ENCODE measurements around the gene CTRB1.
"Not testable (repeated sequence)": the region's sequence is repeated elsewhere in the genome, so short reads cannot be mapped to it uniquely, and the experiment has no call there.

CTRB1 gene

DNA sequence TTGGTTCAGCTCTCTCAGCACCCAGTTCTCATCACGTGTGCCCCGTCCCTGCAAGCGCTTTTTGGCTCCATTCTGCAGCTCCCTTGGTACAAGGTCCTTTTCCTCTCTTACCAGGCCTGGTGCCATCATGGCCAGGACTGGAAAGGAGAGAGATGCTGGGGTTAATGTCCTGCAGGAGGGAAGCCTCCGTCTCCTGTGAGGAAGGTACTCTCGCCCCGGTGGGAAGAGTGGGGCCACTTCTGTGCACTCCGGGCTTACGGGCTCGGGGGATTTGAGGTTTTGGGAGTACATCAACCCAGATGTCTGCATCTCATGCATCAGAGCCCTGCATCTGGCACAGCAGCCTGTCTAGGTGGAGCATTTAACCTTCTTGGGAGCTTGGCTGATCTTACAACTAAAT lies 22.0 kb upstream of the CTRB1 start:
- H3K4me1 ChIP-seq (ENCODE audit: insufficient read depth, low read length), result no peaks in the 10 kb centered on the region

DNA sequence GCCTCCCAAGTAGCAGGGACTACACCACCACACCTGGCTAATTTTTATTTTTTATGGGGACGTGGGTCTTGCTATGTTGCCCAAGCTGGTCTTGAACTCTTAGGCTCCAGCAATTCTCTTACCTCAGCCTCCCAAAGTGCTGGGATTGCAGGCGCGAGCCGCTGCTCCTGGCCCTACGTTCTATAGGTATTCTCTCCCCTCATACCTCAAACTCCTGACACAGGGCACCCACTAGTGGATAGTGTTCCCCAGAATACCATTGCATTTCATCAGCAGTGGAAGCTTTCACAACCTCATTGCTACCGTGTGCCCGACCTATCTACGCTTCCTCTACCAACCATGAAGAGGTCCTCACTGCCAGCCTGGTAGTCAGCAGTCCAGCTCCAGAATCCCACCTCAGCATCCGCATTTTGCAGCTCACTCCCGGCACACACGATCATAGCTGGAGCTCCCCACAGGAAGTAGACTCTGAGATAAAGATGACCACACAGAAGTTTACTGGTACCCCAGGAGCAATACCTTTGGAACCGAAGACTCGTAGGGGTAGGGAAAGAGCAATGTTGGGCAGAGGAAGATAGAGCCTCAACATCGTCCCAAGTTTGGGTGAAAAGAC lies 21.2 kb upstream of the CTRB1 start:
- no peaks in the 10 kb centered on the region for H3K4me1 ChIP-seq (ENCODE audit: insufficient read depth, low read length)
- H3K9me3 ChIP-seq (ENCODE audit: control insufficient read depth, insufficient read depth, low read length), result no peaks in the 10 kb centered on the region; the same call in 1 of the 2 replicates
- H3K36me3 ChIP-seq (ENCODE audit: insufficient read depth, low read length), result no peaks in the 10 kb centered on the region
- no peak overlapping the region for H3K9ac ChIP-seq (ENCODE audit: low read depth, low read length)

More for the DNA sequence above, 22.0 kb upstream of the CTRB1 start:
- no peaks in the 10 kb centered on the region for H3K36me3 ChIP-seq (ENCODE audit: insufficient read depth, low read length)
- no peaks in the 10 kb centered on the region; the same call in 1 of the 2 replicates for H3K9me3 ChIP-seq (ENCODE audit: control insufficient read depth, insufficient read depth, low read length)
- H3K9ac ChIP-seq (ENCODE audit: low read depth, low read length), result no peak overlapping the region

DNA sequence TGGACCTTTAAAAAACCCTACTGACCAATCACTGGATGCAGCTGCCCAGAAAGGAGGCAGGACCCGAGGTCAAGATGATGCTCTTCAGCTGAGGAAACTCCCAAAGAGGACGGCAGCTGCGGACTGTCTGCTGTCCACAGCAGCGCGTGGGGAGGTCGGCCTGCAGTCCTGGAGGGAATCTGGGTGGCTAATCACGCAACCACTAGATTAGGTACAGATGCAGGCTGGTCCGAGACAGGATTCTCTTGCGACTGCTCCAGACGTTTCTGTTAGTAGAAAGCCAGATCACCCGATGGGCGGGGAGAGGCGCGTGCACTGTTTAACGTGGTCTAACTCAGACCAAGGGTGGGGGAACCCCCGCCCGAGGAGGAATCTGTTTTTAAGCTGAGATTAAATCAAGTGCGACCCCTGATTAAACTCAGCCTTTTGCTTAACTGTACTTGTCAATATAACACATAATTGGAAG lies 20.6 kb upstream of the CTRB1 start:
- Histone ChIP-seq H3K4me1 (ENCODE audit: insufficient read depth, low read length) (no peaks in the 10 kb centered on the region), H3K9me3 (ENCODE audit: control insufficient read depth, insufficient read depth, low read length) (no peaks in the 10 kb centered on the region; the same call in 1 of the 2 replicates), H3K9ac (ENCODE audit: low read depth, low read length) (no peak overlapping the region), H3K36me3 (ENCODE audit: insufficient read depth, low read length) (no peaks in the 10 kb centered on the region)

DNA sequence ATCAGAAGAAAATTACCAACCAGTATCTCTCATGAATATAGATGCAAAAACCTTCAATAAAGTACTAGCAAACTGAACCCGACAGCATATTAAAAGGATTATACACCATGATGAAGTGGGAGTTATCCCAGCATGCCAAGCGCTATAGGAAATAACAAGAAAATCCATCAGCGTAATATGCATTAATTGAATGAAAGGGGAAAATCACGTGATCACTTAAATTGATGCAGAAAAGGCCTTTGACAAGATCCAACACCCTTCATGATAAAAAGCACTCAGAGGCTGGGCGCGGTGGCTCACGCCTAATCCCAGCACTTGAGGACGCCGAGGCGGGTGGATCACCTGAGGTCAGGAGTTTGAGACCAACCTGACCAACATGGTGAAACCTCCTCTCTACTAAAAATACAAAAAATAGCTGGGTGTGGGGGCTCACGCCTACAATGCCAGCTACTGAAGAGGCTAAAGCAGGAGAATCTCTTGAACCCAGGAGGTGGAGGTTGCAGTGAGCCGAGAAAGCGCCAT lies 16.7 kb upstream of the CTRB1 start:
- no peak overlapping the region for H3K9ac ChIP-seq (ENCODE audit: low read depth, low read length)

DNA sequence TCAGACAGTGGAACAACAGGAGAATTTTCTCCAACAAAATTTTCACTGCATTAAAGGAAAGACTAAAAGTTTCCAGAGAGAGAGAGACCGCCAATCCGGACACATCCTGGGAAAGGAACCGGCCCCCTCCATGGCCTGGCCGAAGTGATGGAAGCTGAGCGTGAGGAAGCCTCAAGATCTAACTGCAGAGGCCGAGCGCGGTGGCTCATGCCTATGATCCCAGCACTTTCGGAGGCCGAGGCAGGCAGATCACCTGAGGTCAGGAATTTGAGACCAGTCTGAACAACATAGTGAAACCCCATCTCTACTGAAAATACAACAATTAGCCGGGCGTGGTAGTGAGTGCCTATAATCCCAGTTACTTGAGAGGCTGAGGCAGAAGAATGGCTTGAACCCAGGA lies 15.7 kb upstream of the CTRB1 start:
- Histone ChIP-seq H3K36me3 (ENCODE audit: insufficient read depth, low read length) (no peaks in the 10 kb centered on the region), H3K9me3 (ENCODE audit: control insufficient read depth, insufficient read depth, low read length) (no peaks in the 10 kb centered on the region; the same call in 1 of the 2 replicates), H3K9ac (ENCODE audit: low read depth, low read length) (no peak overlapping the region), H3K4me1 (ENCODE audit: insufficient read depth, low read length) (peaks cover 3% of the 10 kb centered on the region; the same call in 1 of the 2 replicates)

More for the DNA sequence above, 16.7 kb upstream of the CTRB1 start:
- H3K36me3 ChIP-seq (ENCODE audit: insufficient read depth, low read length), result no peaks in the 10 kb centered on the region
- H3K4me1 ChIP-seq (ENCODE audit: insufficient read depth, low read length), result peaks cover 3% of the 10 kb centered on the region; the same call in 1 of the 2 replicates
- no peaks in the 10 kb centered on the region; the same call in 1 of the 2 replicates for H3K9me3 ChIP-seq (ENCODE audit: control insufficient read depth, insufficient read depth, low read length)

DNA sequence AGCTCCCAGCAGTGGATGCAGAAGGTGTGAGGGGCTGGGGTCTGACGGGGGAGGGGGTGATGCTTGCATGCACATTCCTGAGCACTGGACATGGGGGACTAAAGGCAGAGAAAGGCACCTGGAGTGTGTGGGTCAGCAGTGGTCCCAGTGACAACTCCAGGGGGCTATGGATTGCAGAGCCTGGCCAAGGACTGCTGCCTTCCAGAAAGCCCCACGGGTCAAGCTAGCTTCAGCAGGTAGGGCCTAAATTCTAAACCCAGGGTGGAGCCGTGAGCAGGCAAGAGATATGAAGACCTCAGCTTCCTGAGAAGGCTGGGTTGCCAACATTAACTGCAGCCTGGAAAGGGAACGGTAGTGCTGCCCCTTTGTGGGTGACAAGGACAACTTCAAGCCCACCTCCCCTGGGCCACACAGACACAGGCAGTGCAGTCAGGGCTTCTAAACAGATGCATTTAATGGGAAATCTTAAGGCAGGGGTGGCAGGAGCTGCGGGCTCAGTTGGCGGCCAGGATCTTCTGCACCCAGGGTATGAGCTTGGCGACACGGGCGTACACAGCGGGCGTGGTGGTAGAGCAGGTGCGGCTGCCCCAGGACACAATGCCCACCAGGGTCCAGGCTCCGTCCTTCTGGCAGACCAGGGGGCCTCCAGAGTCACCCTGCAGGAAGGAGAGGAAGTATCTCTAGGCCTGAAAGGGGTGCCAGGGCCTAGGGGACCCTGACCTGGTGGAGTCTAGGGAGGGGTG lies 14.9 kb upstream of the CTRB1 start:
- Histone ChIP-seq H3K4me1 (ENCODE audit: insufficient read depth, low read length) (peaks cover 3% of the 10 kb centered on the region; the same call in 1 of the 2 replicates), H3K36me3 (ENCODE audit: insufficient read depth, low read length) (no peaks in the 10 kb centered on the region), H3K9me3 (ENCODE audit: control insufficient read depth, insufficient read depth, low read length) (no peaks in the 10 kb centered on the region; the same call in 1 of the 2 replicates), H3K9ac (ENCODE audit: low read depth, low read length) (no peak overlapping the region)

DNA sequence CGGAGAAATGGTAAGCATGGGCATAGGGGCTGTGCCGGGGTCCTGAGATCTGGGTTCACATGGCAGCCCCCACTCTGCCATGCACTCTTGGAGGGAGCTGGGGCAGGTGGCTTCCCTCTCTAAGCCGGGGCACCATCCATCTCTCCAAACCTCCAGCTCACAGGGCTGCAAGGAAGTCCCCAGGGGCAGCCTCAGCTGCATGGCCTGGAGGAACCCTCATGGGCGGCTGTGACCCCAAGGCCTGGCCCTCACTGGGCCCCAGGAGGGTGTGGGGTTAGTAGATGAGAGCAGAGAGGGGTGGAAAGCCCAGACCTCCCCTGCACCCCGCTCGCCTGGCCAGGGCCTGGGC lies 14.4 kb upstream of the CTRB1 start:
- Histone ChIP-seq H3K9me3 (ENCODE audit: control insufficient read depth, insufficient read depth, low read length) (no peaks in the 10 kb centered on the region; the same call in 1 of the 2 replicates), H3K4me1 (ENCODE audit: insufficient read depth, low read length) (peaks cover 3% of the 10 kb centered on the region; the same call in 1 of the 2 replicates), H3K36me3 (ENCODE audit: insufficient read depth, low read length) (no peaks in the 10 kb centered on the region), H3K9ac (ENCODE audit: low read depth, low read length) (no peak overlapping the region)

DNA sequence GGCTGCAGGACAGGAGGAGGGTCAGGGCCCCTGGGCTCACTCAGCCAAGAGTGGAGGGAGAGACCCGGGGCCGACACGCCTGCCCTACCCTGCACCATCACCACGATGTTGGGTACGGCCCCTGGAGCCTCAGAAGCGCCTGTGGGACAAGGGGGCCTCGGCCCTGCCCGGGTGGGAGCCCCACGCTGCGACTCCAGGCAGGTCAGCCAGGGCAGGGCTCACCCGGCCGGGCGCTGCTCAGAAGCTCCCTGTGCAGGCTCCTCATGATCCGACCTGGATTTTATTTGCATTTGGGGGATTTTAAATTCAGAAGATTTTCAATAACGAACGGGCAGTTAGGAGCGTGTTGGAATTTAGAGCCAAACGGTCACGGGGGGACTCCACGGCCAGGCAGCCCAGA lies 13.9 kb upstream of the CTRB1 start:
- H3K9ac ChIP-seq (ENCODE audit: low read depth, low read length); H3K36me3 ChIP-seq (ENCODE audit: insufficient read depth, low read length); H3K4me1 ChIP-seq (ENCODE audit: insufficient read depth, low read length); H3K9me3 ChIP-seq (ENCODE audit: control insufficient read depth, insufficient read depth, low read length): not testable (repeated sequence)

DNA sequence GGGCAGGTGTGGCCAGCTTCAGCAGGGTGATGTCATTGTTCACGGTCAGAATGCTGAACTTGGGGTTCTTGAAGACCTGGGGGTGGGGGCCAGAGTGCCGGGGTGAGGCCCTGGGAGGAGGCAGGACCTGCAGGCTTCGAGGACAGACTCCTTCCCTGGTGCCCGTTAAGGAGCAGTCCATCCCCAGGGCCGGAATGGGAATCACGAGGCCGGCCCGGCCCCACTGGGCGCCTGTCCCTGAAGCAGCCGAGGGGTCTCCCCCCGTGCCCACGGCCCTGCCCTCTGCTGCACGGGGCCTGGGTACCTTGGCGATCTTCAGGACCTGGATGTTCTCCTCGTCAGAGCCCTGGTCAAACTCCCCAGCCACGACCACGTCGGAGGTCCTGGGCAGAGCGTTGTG lies 13.3 kb upstream of the CTRB1 start:
- H3K4me1 ChIP-seq (ENCODE audit: insufficient read depth, low read length); H3K9ac ChIP-seq (ENCODE audit: low read depth, low read length); H3K36me3 ChIP-seq (ENCODE audit: insufficient read depth, low read length); H3K9me3 ChIP-seq (ENCODE audit: control insufficient read depth, insufficient read depth, low read length): not testable (repeated sequence)

DNA sequence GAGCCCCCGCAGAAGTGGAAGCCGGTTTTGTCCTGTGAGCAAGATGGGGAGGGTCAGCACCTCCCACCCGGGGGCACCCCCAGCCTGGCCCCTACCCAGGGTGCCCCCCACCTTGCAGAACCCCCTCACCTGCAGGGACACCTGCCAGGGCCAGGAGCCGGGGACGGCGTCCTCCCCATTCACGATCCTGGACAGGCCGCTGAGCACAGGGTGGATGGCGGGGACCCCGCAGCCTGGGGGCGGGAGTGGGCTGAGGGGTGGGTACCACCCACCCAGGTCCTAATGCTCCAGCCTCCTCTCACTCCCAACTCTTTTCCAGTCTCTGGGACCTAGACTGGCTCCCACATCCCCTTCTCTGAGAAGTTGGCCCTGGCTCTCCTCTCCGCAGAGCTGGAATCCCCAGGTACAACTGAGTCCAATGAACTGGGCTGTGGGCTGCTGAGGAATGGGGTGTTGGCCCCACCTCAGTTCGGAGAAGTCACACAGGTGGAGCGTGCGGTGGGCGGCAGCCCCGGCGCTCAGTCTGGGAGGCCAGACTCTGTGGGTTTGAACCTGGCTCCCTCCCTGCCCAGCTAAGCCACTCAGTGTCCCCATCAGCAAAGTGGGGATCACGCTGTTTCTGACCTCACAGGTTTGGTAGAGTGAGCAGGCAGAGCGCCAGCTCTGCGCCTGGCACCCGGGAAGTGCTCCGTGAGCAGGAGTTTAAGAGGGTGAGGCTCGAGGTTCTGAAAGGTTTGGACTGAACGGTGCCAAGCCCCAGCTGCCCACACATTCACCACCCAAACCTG lies 12.6 kb upstream of the CTRB1 start:
- not testable (repeated sequence) for H3K9ac ChIP-seq (ENCODE audit: low read depth, low read length); H3K9me3 ChIP-seq (ENCODE audit: control insufficient read depth, insufficient read depth, low read length); H3K36me3 ChIP-seq (ENCODE audit: insufficient read depth, low read length)

DNA sequence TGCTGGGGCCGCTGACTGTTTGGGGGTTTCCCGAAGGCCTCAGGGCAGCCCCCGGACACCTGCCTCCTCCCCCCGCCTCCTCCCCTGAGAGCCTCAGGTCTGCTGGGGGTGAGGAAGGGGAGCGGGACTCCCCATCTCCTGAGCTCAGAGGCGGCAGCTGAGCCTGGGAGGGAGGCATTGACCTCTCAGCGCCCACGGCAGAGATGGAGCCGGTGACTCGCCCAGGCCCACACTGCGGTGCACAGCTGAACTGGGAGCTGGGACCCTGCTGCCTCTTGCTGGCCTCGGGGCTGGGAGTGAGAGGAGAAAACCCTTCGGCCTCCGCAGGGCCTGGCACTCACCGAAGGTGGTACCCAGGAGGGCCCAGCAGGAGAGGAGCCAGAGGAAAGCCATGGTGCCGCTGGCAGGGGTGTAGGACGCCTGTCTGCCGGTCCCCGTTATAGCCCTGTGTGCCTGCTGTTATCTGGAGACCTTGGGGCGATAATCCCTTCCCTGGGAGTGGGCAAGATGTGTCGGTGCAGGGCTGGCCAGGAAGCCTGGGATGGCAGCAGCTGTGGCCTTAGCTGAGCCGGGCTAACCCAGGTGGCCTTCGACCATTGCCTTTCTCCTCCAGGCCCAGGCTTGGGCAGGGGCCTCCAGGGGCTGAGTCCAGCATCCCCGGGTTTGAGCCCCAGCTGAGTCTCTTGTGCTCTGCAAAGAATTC lies 11.9 kb upstream of the CTRB1 start, which contains the start of gene CTRB2:
Gene CTRB2, minus strand, starts transcription at position 413 of the 703 bp plus-strand sequence. Its CDS starts 20 bp downstream, at position 393.
- no peak within 1 kb of the TSS for H3K9ac ChIP-seq (ENCODE audit: low read depth, low read length)
- peaks cover 3% of the 10 kb centered on the region; the same call in 1 of the 2 replicates for H3K4me1 ChIP-seq (ENCODE audit: insufficient read depth, low read length)
- no peaks in the 10 kb centered on the region; the same call in 1 of the 2 replicates for H3K9me3 ChIP-seq (ENCODE audit: control insufficient read depth, insufficient read depth, low read length)
- no peaks in the 10 kb centered on the region for H3K36me3 ChIP-seq (ENCODE audit: insufficient read depth, low read length)

More for the DNA sequence above, 12.6 kb upstream of the CTRB1 start:
- not testable (repeated sequence) for H3K4me1 ChIP-seq (ENCODE audit: insufficient read depth, low read length)

DNA sequence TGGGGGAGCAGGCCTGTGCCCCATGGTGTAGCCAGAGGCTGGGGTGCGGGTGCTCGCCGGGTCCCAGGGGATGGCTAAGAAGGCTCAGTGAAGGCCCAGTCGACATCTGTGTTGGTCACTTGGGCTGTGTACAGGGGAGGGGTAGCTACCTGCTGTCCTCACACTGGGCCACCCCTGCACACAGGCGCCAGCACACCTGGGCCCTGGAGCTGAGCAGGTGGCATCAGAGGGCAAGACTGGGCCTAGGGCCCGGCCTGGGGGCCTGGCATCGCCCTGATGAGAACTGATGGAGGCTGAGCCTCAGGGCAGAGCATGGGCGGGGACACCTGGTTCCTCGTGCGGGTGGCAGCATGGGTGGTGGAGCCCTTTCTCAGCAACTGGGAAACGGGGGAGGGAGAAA lies 11.0 kb upstream of the CTRB1 start:
- H3K4me1 ChIP-seq (ENCODE audit: insufficient read depth, low read length), result peaks cover 3% of the 10 kb centered on the region; the same call in 1 of the 2 replicates
- H3K36me3 ChIP-seq (ENCODE audit: insufficient read depth, low read length), result no peaks in the 10 kb centered on the region
- no peak overlapping the region for H3K9ac ChIP-seq (ENCODE audit: low read depth, low read length)
- H3K9me3 ChIP-seq (ENCODE audit: control insufficient read depth, insufficient read depth, low read length), result no peaks in the 10 kb centered on the region; the same call in 1 of the 2 replicates

DNA sequence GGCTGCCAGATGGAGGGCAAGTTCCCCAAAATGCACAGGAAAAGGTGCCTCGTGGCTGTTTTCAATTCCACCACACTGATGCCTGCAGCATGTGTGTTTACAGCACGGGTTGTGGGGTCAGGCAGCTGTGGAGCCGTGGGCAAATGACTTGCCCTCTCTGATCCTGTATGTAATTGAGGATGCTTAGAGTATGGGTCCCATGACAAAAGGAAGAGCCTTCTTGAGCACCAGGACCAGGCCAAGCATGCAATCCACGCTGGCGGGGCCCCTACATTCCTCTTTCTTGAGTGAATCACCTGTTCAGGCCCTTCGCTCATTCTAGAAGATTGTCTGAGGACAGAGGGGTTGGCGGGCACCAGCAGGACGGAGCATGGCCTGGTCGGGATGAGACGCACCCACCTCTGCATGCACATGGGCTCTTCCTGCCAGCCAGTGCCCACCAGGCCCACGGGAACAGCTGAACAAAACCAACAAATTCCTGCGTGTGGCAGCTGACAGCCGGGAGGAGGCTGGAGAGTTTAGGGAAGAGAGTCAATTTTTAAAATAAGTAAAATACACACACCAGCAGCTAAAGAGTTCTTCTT lies 10.5 kb upstream of the CTRB1 start:
- Histone ChIP-seq H3K9me3 (ENCODE audit: control insufficient read depth, insufficient read depth, low read length) (no peaks in the 10 kb centered on the region; the same call in 1 of the 2 replicates), H3K9ac (ENCODE audit: low read depth, low read length) (no peak overlapping the region), H3K4me1 (ENCODE audit: insufficient read depth, low read length) (peaks cover 3% of the 10 kb centered on the region; the same call in 1 of the 2 replicates), H3K36me3 (ENCODE audit: insufficient read depth, low read length) (no peaks in the 10 kb centered on the region)
